GM23338 (cell line): ENCODE data around the gene KLF2. TPM values are rescaled to one million over a fixed set of nuclear protein-coding genes. Genes with fewer than 3 reads are reported as not detected.
"Not testable (repeated sequence)": the region's sequence is repeated elsewhere in the genome, so short reads cannot be mapped to it uniquely, and the experiment has no call there.

Source experiments
- ATAC-seq: fragments of 200-7000 bp; cut with Tn5 transposase; 3 replicates; pipeline ENCODE4 v1.9.1; 2020
- DNase-seq: peaks from one replicate; pipeline ENCODE4 v3.0.0-alpha.2; 2015; ENCODE audit warnings: low spot score
- H2AFZ ChIP-seq: fragments of 200-600 bp; sonication (generic); 2 replicates; pipeline ENCODE4 v1.8.0; 2016; ENCODE audit warnings: antibody characterized with exemption, mild to moderate bottlenecking, moderate library complexity
- H3F3A ChIP-seq: fragments of 200-600 bp; sonication (generic); replicated peaks from 2 replicates; pipeline ENCODE4 v1.8.0; 2017; ENCODE audit warnings: antibody characterized with exemption, mixed run types, low read depth
- H3K27ac ChIP-seq: fragments of 200-600 bp; sonication (generic); 2 replicates; pipeline ENCODE4 v1.6.1; 2016; ENCODE audit warnings: low read depth
- H3K27me3 ChIP-seq: fragments of 200-600 bp; sonication (generic); 2 replicates; pipeline ENCODE4 v1.8.0; 2016; ENCODE audit warnings: mild to moderate bottlenecking, mixed run types, moderate library complexity; ENCODE audit not compliant: insufficient read depth
- H3K36me3 ChIP-seq: fragments of 200-600 bp; sonication (generic); 2 replicates; pipeline ENCODE4 v1.8.0; 2016; ENCODE audit warnings: mild to moderate bottlenecking; ENCODE audit not compliant: insufficient read depth
- H3K4me1 ChIP-seq: fragments of 200-600 bp; sonication (generic); 2 replicates; pipeline ENCODE4 v1.8.0; 2016; ENCODE audit warnings: mild to moderate bottlenecking, moderate library complexity; ENCODE audit not compliant: insufficient read depth
- H3K4me2 ChIP-seq: fragments of 200-600 bp; sonication (generic); 2 replicates; pipeline ENCODE4 v1.7.1; 2017; ENCODE audit warnings: mixed run types
- H3K4me3 ChIP-seq: fragments of 200-600 bp; sonication (generic); 2 replicates; pipeline ENCODE4 v1.6.1; 2016; ENCODE audit warnings: mixed run types
- H3K79me2 ChIP-seq: fragments of 200-600 bp; sonication (generic); replicated peaks from 2 replicates; pipeline ENCODE4 v1.8.0; 2017; ENCODE audit warnings: mild to moderate bottlenecking; ENCODE audit not compliant: insufficient read depth
- H3K9me2 ChIP-seq: fragments of 200-600 bp; sonication (generic); 2 replicates; pipeline ENCODE4 v1.8.0; 2017; ENCODE audit not compliant: insufficient read depth
- H4K20me1 ChIP-seq: fragments of 200-600 bp; sonication (generic); replicated peaks from 2 replicates; pipeline ENCODE4 v1.8.0; 2017; ENCODE audit warnings: mild to moderate bottlenecking; ENCODE audit not compliant: insufficient read depth
- H3K27ac Mint-ChIP-seq: 2 replicates; pipeline ENCODE4 v1.8.0; 2020; ENCODE audit warnings: inconsistent platforms, mild to moderate bottlenecking, moderate library complexity, mixed read lengths
- H3K27me3 Mint-ChIP-seq: 3 replicates; pipeline ENCODE4 v1.8.0; 2022; ENCODE audit warnings: low read depth, mild to moderate bottlenecking, moderate library complexity, mixed read lengths, inconsistent platforms; ENCODE audit not compliant: insufficient read depth, poor library complexity
- H3K36me3 Mint-ChIP-seq: 3 replicates; pipeline ENCODE4 v1.8.0; 2021; ENCODE audit warnings: low read depth, mild to moderate bottlenecking, inconsistent platforms, moderate library complexity, mixed read lengths
- H3K4me1 Mint-ChIP-seq: 3 replicates; pipeline ENCODE4 v1.8.0; 2020; ENCODE audit warnings: mild to moderate bottlenecking, inconsistent platforms, mixed read lengths
- H3K4me3 Mint-ChIP-seq: 3 replicates; pipeline ENCODE4 v1.8.0; 2021; ENCODE audit warnings: moderate library complexity, mild to moderate bottlenecking, inconsistent platforms, mixed read lengths
- H3K9me3 Mint-ChIP-seq: 3 replicates; pipeline ENCODE4 v1.8.0; 2020; ENCODE audit warnings: moderate library complexity, mild to moderate bottlenecking, inconsistent platforms, mixed read lengths
- CREB1 ChIP-seq: fragments of 250-450 bp; sonication (Bioruptor Pico); IDR thresholded peaks from 2 replicates; pipeline ENCODE4 v1.5.0; 2020; ENCODE audit warnings: low read depth, mild to moderate bottlenecking, moderate library complexity
- POLR2AphosphoS5 ChIP-seq: IDR thresholded peaks from 2 replicates; pipeline ENCODE4 v1.6.1; 2016; ENCODE audit warnings: antibody characterized with exemption, low read depth
- ZNF114 ChIP-seq: fragments of 250-450 bp; sonication (Bioruptor Pico); IDR thresholded peaks from 2 replicates; pipeline ENCODE4 v1.5.0; 2020; ENCODE audit warnings: mild to moderate bottlenecking, moderate library complexity
- ZNF331 ChIP-seq: fragments of 250-450 bp; sonication (Bioruptor Pico); IDR thresholded peaks from 2 replicates; pipeline ENCODE4 v1.5.0; 2020; ENCODE audit warnings: low read depth, mild to moderate bottlenecking, moderate library complexity
- ZNF462 ChIP-seq: fragments of 250-450 bp; sonication (Bioruptor Pico); IDR thresholded peaks from 2 replicates; pipeline ENCODE4 v1.5.0; 2020; ENCODE audit warnings: mild to moderate bottlenecking, moderate library complexity
- polyA plus RNA-seq: library from polyadenylated mRNA; unstranded; fragments of >200 nt; fragmentation: Nextera tagmentation; extraction: Ambion mirVana; gene quantifications from 2 replicates; pipeline ENCODE4 v1.2.1, GENCODE V29; 2016
- total RNA-seq: library from RNA; depleted of rRNA; stranded (reverse); fragments of >200 nt; shearing (Covaris generic); gene quantifications from 2 replicates; pipeline ENCODE4 v1.2.3, GENCODE V29; 2014

The KLF2 gene
- total and polyA plus RNA-seq, 2 experiments from 2014 or later = 0.90 TPM; not detected in 1

GRCh38 chr19:16301999-16302694 is 22.5 kb upstream of the KLF2 start:
- Mint-ChIP-seq H3K4me1 (peaks cover 6% of the 10 kb centered on the region), H3K4me3 (no peak overlapping the region), H3K27ac (no peak overlapping the region), H3K9me3 (peaks cover 3% of the 10 kb centered on the region; the same call in 1 of the 3 replicates), H3K36me3 (no peaks in the 10 kb centered on the region), H3K27me3 (peaks cover 2% of the 10 kb centered on the region)
- H3K4me2 ChIP-seq = no peak overlapping the region
- ATAC-seq = no peak
- no peak overlapping the region for H2AFZ ChIP-seq
- no peaks in the 10 kb centered on the region for H3K36me3 ChIP-seq
- H3K27me3 ChIP-seq = no peaks in the 10 kb centered on the region
- H3K4me1 ChIP-seq = peaks cover 4% of the 10 kb centered on the region; the same call in 1 of the 2 replicates
- H3K79me2 ChIP-seq = no peaks in the 10 kb centered on the region
- H3K9me2 ChIP-seq = no peaks in the 10 kb centered on the region
- no peak overlapping the region for H3K4me3 ChIP-seq
- TF ChIP-seq CREB1 (CRISPR knock-in tag) (no peak), ZNF331 (no peak), ZNF114 (CRISPR knock-in tag) (no peak), ZNF462 (CRISPR knock-in tag) (no peak)
- no peak overlapping the region for H3K27ac ChIP-seq
- no peaks in the 10 kb centered on the region for H4K20me1 ChIP-seq
- DNase-seq = no peak
- 0 out of 2 replicates have a peak, but pooled peaks cover 3% of the 10 kb centered on the region for H3F3A ChIP-seq

GRCh38 chr19:16303755-16304154 is 20.9 kb upstream of the KLF2 start:
- Histone ChIP-seq H3K36me3 (no peaks in the 10 kb centered on the region), H3K27ac (no peak overlapping the region), H3K4me3 (no peak overlapping the region), H3K79me2 (no peaks in the 10 kb centered on the region), H2AFZ (no peak overlapping the region), H3K4me2 (no peak overlapping the region), H3K9me2 (no peaks in the 10 kb centered on the region), H3K27me3 (no peaks in the 10 kb centered on the region), H3F3A (0 out of 2 replicates have a peak, but pooled peaks cover 3% of the 10 kb centered on the region), H4K20me1 (no peaks in the 10 kb centered on the region), H3K4me1 (peaks cover 6% of the 10 kb centered on the region; the same call in 1 of the 2 replicates)
- Mint-ChIP-seq H3K9me3 (peaks cover 2% of the 10 kb centered on the region; the same call in 1 of the 3 replicates), H3K27me3 (peaks cover 2% of the 10 kb centered on the region), H3K4me3 (no peak overlapping the region), H3K4me1 (peaks cover 8% of the 10 kb centered on the region), H3K27ac (no peak overlapping the region), H3K36me3 (no peaks in the 10 kb centered on the region)
- ATAC-seq = no peak
- no peak for DNase-seq
- TF ChIP-seq POLR2AphosphoS5 = no peak

- H3K4me1 ChIP-seq, H4K20me1 ChIP-seq, H3K27me3 Mint-ChIP-seq, H3K4me3 ChIP-seq, H3K27me3 ChIP-seq, H2AFZ ChIP-seq, DNase-seq, H3K36me3 Mint-ChIP-seq, H3K4me3 Mint-ChIP-seq, H3K9me2 ChIP-seq, H3K4me2 ChIP-seq, H3K79me2 ChIP-seq, H3K36me3 ChIP-seq, H3K9me3 Mint-ChIP-seq, H3K27ac Mint-ChIP-seq, H3K27ac ChIP-seq, ATAC-seq, H3K4me1 Mint-ChIP-seq, H3F3A ChIP-seq: not testable (repeated sequence)
Observed at GRCh38 chr19:16304511-16304910, 20.1 kb upstream of the KLF2 start.

GRCh38 chr19:16305060-16305459 is 19.6 kb upstream of the KLF2 start:
- H3K4me1 Mint-ChIP-seq, H3K4me1 ChIP-seq, H3K4me2 ChIP-seq, H3K9me3 Mint-ChIP-seq, H3K27ac ChIP-seq, H2AFZ ChIP-seq, H3K36me3 Mint-ChIP-seq, H3F3A ChIP-seq, H3K27me3 Mint-ChIP-seq, H3K36me3 ChIP-seq, H3K4me3 Mint-ChIP-seq, H3K79me2 ChIP-seq, H3K9me2 ChIP-seq, ATAC-seq, H3K27ac Mint-ChIP-seq, H3K4me3 ChIP-seq, H4K20me1 ChIP-seq, H3K27me3 ChIP-seq, DNase-seq: not testable (repeated sequence)
